ENCODE results near the gene ARHGEF10L.
"Not testable (repeated sequence)": the region's sequence is repeated elsewhere in the genome, so short reads cannot be mapped to it uniquely, and the experiment has no call there.

The ARHGEF10L gene

GRCh38 chr1:17743008-17743647, 203.6 kb downstream of the ARHGEF10L start:
- no peak for DNase-seq (ENCODE audit: low read depth)

- DNase-seq (ENCODE audit: low read depth), result no peak
Measured at GRCh38 chr1:17743925-17744324, 204.4 kb downstream of the ARHGEF10L start.

GRCh38 chr1:17744666-17745478, 205.4 kb downstream of the ARHGEF10L start:
- DNase-seq (ENCODE audit: low read depth), result no peak

- no peak for DNase-seq (ENCODE audit: low read depth)
Measured at GRCh38 chr1:17745479-17745955, 206.0 kb downstream of the ARHGEF10L start.

GRCh38 chr1:17746281-17746680, 206.8 kb downstream of the ARHGEF10L start:
- not testable (repeated sequence) for DNase-seq (ENCODE audit: low read depth)

- no peak for DNase-seq (ENCODE audit: low read depth)
Measured at GRCh38 chr1:17746920-17747319, 207.4 kb downstream of the ARHGEF10L start.

All from activated T-helper 1 cell treated with Interleukin-2 at 50 U/mL for 16 hours (primary cell).